Mucosa of descending colon (tissue), 3 donors: ENCODE data around the gene KLF14. TPM values are rescaled to one million over a fixed set of nuclear protein-coding genes. Genes with fewer than 3 reads are reported as not detected.

Experiments used
- ATAC-seq: fragments of 200-7000 bp; cut with Tn5 transposase; one replicate; pipeline ENCODE4 v1.9.1; 2020; ENCODE audit warnings: mild to moderate bottlenecking, moderate library complexity
- DNase-seq, 3 donors: peaks; one replicate each; pipeline ENCODE4 v3.0.0-alpha.2; 2020
- H3K36me3 ChIP-seq: fragments of 200-600 bp; one replicate; pipeline ENCODE4 v1.8.0; 2021; ENCODE audit warnings: low read depth, mild to moderate bottlenecking
- H3K4me1 ChIP-seq: fragments of 200-600 bp; one replicate; pipeline ENCODE4 v1.8.0; 2021; ENCODE audit warnings: low read depth, mild to moderate bottlenecking
- H3K4me3 ChIP-seq: fragments of 200-600 bp; one replicate; pipeline ENCODE4 v1.8.0; 2021; ENCODE audit warnings: mild to moderate bottlenecking
- H3K9me3 ChIP-seq: fragments of 200-600 bp; one replicate; pipeline ENCODE4 v1.8.0; 2021; ENCODE audit warnings: mild to moderate bottlenecking
- intact Hi-C, 2 donors: fragments of 100-400 bp; cut with DNase I in 1 of 2; cut with micrococcal nuclease in 1 of 2; formaldehyde crosslinking; loops; one replicate each; pipeline versions ENCODE4 v1.11.0 to v1.11.1; 2022; cut with DNase I, micrococcal nuclease
- total RNA-seq, 3 donors: library from RNA; stranded (reverse); fragmentation: NEBNext Ultra II Directional in 2 of 3; extraction: Animal tissue kit (Norgen Biotek cat#: 25700) in 2 of 3; gene quantifications; one replicate each; pipeline versions ENCODE4 v1.2.1 to v1.2.4, GENCODE V29; 2021 to 2023
- TF ChIP-seq, protein P1 (sequence below): fragments of 200-600 bp; IDR thresholded peaks from one replicate; pipeline ENCODE4 v1.8.0; 2022; ENCODE audit warnings: antibody characterized with exemption, mild to moderate bottlenecking
- donor health status: DM: no; HTN: no; CAD: no; lungs with moderate emphysema.
- donor health status: DM: no; HTN: no; CAD: no.
- donor health status: DM: no; HTN: yes; CAD: no.

KLF14 gene
- total RNA-seq, 3 donors from 2014 or later = 0.19 TPM; not detected in 2

DNA sequence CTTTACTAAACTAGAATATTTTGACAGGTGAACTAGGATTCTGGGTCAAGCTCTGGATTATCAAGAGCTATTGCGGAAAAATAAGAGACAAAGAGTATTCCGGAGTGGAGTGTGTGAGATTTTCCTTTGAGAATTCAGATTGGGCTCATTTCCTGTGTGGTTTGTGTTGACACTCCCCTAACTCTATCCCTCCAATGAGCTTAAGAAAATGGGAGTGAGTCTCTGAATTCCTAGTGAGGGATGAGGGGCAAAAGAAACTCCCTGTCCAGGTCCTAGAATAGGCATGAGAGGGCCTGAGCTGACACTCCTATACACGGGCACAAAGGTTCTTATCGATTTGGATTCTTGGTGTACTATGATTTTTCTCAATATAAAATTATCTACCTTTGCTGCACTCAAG is 10.2 kb downstream of the KLF14 start:
- ATAC-seq (no peak), DNase-seq (no peak)
- intact Hi-C loops = no loop called here
- Histone ChIP-seq H3K4me3 (no peak overlapping the region), H3K9me3 (no peaks in the 10 kb centered on the region), H3K36me3 (no peaks in the 10 kb centered on the region), H3K4me1 (no peaks in the 10 kb centered on the region)
- TF ChIP-seq, protein P1, sequence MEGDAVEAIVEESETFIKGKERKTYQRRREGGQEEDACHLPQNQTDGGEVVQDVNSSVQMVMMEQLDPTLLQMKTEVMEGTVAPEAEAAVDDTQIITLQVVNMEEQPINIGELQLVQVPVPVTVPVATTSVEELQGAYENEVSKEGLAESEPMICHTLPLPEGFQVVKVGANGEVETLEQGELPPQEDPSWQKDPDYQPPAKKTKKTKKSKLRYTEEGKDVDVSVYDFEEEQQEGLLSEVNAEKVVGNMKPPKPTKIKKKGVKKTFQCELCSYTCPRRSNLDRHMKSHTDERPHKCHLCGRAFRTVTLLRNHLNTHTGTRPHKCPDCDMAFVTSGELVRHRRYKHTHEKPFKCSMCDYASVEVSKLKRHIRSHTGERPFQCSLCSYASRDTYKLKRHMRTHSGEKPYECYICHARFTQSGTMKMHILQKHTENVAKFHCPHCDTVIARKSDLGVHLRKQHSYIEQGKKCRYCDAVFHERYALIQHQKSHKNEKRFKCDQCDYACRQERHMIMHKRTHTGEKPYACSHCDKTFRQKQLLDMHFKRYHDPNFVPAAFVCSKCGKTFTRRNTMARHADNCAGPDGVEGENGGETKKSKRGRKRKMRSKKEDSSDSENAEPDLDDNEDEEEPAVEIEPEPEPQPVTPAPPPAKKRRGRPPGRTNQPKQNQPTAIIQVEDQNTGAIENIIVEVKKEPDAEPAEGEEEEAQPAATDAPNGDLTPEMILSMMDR = no peak

DNA sequence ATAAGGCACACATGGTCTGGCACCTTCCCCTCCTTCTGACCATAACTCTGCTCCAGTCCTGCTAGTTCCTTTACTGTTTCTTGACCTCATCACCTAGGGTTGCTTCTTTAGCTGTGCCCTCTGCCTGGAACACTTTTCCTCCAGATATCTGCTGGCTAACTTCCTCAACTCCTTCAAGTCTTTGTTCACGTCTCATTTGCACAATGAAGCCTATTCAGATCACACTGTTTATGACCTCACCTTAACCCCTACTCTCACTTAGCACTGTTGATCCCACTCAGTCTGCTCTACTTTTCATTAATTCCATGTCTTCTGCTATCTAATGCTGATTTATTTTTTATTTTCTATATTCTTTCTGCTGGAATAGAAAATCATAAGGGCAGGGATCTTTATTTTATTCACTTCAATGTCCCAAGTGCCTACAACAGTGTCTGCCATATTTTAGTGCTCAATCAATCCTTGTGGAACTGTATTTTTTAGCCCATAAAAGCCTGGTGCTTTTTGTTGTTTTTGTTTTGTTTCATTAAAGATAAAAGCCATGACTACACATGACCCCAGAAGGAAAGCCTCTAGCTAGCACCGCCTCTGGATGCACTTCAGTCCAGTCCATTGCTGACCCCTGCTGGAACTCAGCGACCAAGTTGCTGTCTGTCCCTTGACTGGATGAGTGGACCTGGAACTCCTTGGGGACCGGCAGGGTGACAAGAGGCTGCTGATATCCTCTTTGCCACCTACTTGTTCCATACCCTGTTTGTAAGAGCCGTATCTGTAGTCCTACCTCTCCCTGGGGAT is 12.3 kb downstream of the KLF14 start:
- peak; percentile 63 for ATAC-seq
- peak in 2 of 3 donors; percentile 60 to 74 for DNase-seq
- no peaks in the 10 kb centered on the region for H3K4me1 ChIP-seq
- H3K9me3 ChIP-seq = no peaks in the 10 kb centered on the region
- H3K4me3 ChIP-seq = no peak overlapping the region
- TF ChIP-seq, protein P1 = no peak
- H3K36me3 ChIP-seq = no peaks in the 10 kb centered on the region
- intact Hi-C loops = no loop called here

DNA sequence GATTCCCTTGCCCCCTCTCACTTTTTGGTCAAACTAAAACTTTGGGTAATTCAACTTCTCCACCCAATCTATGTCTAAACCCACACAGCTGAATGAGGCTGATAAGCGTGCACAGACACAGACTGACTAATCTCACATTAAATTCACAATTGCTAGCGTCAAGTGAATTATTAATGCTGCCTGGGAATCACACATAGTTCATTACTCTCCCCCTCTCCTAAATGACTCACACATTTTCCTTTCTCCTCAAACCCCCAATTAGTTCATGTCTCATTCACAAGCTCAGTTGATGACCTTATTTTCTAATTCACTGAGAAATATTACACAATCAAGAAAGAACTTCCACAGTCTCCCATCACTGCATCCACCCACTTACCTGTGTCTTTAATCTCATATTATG is 14.5 kb downstream of the KLF14 start:
- TF ChIP-seq, protein P1 = no peak
- Histone ChIP-seq H3K36me3 (no peaks in the 10 kb centered on the region), H3K9me3 (no peaks in the 10 kb centered on the region), H3K4me3 (no peak overlapping the region), H3K4me1 (no peaks in the 10 kb centered on the region)
- ATAC-seq (no peak), DNase-seq (no peak)
- intact Hi-C loops = no loop called here

DNA sequence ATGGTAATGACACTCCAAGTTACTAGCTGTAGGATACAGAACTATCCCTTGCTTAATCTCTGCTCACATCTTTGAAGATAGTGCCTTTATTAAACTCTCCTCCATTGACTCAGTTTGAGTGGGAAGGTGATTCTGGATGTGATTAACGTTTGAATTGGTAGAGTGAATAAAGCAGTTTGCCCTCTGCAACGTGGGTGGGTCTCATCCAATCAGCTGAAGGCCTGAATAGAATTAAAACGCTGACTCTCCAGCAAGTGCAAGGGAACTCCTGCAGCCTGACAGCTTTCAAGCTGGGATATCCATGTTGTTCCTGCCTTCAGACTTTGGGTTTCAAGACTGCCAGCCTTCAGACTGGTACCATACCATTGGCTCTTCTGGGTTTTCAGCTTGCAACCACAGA is 21.6 kb downstream of the KLF14 start:
- ATAC-seq (no peak), DNase-seq (no peak)
- Histone ChIP-seq H3K4me1 (no peaks in the 10 kb centered on the region), H3K9me3 (no peaks in the 10 kb centered on the region), H3K36me3 (no peaks in the 10 kb centered on the region), H3K4me3 (no peak overlapping the region)
- TF ChIP-seq, protein P1 = no peak
- intact Hi-C loops = no loop called here

DNA sequence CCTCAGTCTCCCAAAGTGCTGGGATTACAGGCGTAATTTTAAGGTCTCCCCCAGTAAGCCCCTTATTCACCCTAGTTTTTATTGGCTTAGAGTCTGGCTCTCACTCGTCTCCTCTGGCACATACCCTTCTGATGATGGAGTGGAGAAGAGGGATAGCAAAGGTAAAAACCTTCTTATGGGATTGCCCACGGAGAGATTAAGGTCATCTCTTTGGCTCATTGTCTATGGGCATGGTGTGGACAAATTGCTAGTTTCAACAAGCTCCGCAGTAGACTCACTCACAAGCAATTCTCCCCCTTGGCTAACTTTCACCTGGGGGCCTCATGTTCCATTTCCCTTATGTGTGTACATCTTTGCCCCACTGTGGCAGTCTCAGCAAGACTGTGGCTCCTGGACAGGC is 25.2 kb downstream of the KLF14 start:
- ATAC-seq (no peak), DNase-seq (no peak)
- Histone ChIP-seq H3K4me3 (no peak overlapping the region), H3K36me3 (no peaks in the 10 kb centered on the region), H3K9me3 (no peaks in the 10 kb centered on the region), H3K4me1 (no peaks in the 10 kb centered on the region)
- TF ChIP-seq, protein P1 = no peak
- intact Hi-C loops = no loop called here
